Measurements from ENCODE around the gene IER5L. TPM values are rescaled to one million over a fixed set of nuclear protein-coding genes. Genes with fewer than 3 reads are reported as not detected.

IER5L gene
- total RNA-seq, 1 experiment from 2014 or later, result 4.6 TPM

DNA sequence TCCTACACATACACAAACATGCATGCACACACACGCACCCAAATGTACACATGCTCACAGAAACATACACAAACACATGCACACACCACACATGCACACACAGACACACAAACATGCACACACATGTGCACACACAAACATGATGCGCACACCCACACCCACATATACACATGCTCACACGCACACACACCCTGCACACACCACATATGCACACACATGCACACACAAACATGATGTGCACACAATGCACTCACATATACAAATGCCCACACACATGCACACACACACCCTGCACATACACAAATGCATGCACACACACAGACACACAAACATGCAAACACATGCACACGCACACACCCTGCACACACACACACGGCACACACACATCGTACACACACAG is 7.3 kb upstream of the IER5L start:
- Mint-ChIP-seq H3K9me3 (peaks cover 6% of the 10 kb centered on the region; the same call in 1 of the 2 replicates), H3K4me3 (no peak overlapping the region), H3K27ac (no peak overlapping the region), H3K36me3 (no peaks in the 10 kb centered on the region), H3K4me1 (peaks cover 10% of the 10 kb centered on the region), H3K27me3 (ENCODE audit: low read depth) (peaks cover 92% of the 10 kb centered on the region)
- no peak for DNase-seq (ENCODE audit: low spot score)
- no peak for ATAC-seq
- ChIA-PET POLR2A (no interaction called here), CTCF (interaction anchor here (1.1 kb wide), 1 partner anchor 54 kb away, joined by 6 read pairs; no protein-coding TSS in a partner anchor)
- TF ChIP-seq SP1 (CRISPR knock-in tag; conservative IDR thresholded peaks at IDR 0.05) (no peak), NR2C2 (CRISPR knock-in tag; IDR thresholded peaks at IDR 0.05) (no peak), AR (CRISPR knock-in tag; IDR thresholded peaks at IDR 0.05) (no peak), NFE2L1 (CRISPR knock-in tag; IDR thresholded peaks at IDR 0.05) (no peak), NR1H2 (CRISPR knock-in tag; IDR thresholded peaks at IDR 0.05) (no peak), FOXJ3 (CRISPR knock-in tag; IDR thresholded peaks at IDR 0.05; ENCODE audit: borderline replicate concordance) (no peak), ETV6 (CRISPR knock-in tag; IDR thresholded peaks at IDR 0.05) (no peak), MAX (CRISPR knock-in tag; IDR thresholded peaks at IDR 0.05) (no peak), IRF1 (CRISPR knock-in tag; IDR thresholded peaks at IDR 0.05) (no peak), KAT7 (CRISPR knock-in tag; IDR thresholded peaks at IDR 0.05; ENCODE audit: borderline replicate concordance) (no peak), GABPB1 (CRISPR knock-in tag; IDR thresholded peaks at IDR 0.05) (no peak), GRHL2 (CRISPR knock-in tag; IDR thresholded peaks at IDR 0.05; ENCODE audit: insufficient replicate concordance, severe bottlenecking) (no peak)
- TF ChIP-seq, protein P1, sequence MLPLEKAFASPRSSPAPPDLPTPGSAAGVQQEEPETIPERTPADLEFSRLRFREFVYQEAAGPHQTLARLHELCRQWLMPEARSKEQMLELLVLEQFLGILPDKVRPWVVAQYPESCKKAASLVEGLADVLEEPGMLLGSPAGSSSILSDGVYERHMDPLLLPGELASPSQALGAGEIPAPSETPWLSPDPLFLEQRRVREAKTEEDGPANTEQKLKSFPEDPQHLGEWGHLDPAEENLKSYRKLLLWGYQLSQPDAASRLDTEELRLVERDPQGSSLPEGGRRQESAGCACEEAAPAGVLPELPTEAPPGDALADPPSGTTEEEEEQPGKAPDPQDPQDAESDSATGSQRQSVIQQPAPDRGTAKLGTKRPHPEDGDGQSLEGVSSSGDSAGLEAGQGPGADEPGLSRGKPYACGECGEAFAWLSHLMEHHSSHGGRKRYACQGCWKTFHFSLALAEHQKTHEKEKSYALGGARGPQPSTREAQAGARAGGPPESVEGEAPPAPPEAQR (CRISPR knock-in tag; IDR thresholded peaks at IDR 0.05), result no peak
- TF ChIP-seq, protein P2, sequence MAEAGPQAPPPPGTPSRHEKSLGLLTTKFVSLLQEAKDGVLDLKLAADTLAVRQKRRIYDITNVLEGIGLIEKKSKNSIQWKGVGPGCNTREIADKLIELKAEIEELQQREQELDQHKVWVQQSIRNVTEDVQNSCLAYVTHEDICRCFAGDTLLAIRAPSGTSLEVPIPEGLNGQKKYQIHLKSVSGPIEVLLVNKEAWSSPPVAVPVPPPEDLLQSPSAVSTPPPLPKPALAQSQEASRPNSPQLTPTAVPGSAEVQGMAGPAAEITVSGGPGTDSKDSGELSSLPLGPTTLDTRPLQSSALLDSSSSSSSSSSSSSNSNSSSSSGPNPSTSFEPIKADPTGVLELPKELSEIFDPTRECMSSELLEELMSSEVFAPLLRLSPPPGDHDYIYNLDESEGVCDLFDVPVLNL (CRISPR knock-in tag; IDR thresholded peaks at IDR 0.05; ENCODE audit: borderline replicate concordance, low read depth), result no peak
- TF ChIP-seq, protein P3, sequence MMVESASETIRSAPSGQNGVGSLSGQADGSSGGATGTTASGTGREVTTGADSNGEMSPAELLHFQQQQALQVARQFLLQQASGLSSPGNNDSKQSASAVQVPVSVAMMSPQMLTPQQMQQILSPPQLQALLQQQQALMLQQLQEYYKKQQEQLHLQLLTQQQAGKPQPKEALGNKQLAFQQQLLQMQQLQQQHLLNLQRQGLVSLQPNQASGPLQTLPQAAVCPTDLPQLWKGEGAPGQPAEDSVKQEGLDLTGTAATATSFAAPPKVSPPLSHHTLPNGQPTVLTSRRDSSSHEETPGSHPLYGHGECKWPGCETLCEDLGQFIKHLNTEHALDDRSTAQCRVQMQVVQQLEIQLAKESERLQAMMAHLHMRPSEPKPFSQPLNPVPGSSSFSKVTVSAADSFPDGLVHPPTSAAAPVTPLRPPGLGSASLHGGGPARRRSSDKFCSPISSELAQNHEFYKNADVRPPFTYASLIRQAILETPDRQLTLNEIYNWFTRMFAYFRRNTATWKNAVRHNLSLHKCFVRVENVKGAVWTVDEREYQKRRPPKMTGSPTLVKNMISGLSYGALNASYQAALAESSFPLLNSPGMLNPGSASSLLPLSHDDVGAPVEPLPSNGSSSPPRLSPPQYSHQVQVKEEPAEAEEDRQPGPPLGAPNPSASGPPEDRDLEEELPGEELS (CRISPR knock-in tag; IDR thresholded peaks at IDR 0.05), result no peak

DNA sequence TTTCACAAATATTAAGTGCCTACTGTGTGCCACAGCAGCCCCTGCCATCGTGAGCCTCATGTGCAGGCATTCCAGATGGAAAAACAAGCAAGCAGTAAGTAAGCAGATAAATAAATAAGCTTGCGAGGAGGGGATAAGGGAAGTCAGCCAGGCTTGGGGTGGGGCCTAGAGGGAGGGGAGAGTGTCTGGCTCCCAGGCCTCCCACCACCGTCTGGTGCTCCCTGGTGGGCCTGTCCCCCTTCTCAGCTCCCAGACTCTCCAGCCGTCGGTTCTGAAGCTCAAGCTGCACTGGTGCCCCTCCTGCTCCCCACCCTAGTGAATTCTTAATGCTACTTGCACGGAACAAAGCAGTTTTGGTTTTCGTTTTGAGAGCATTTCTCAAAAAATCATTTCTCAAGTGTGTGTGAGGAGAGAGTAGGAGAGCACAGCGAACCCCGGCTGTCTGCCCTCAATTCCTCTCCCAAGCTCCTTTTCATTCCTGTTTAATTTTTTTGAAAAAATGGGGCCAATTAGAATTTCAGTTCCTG is 6.6 kb upstream of the IER5L start:
- peaks cover 11% of the 10 kb centered on the region for H3K4me1 Mint-ChIP-seq
- H3K4me3 Mint-ChIP-seq, result no peak overlapping the region
- H3K9me3 Mint-ChIP-seq, result peaks cover 6% of the 10 kb centered on the region; the same call in 1 of the 2 replicates
- TF ChIP-seq ZBTB21 (CRISPR knock-in tag; IDR thresholded peaks at IDR 0.05; ENCODE audit: borderline replicate concordance) (no peak), ZNF121 (CRISPR knock-in tag; IDR thresholded peaks at IDR 0.05) (no peak), ZNF138 (CRISPR knock-in tag; conservative IDR thresholded peaks at IDR 0.05) (no peak), ZNF317 (CRISPR knock-in tag; IDR thresholded peaks at IDR 0.05; ENCODE audit: borderline replicate concordance, low read depth) (no peak), SP1 (CRISPR knock-in tag; conservative IDR thresholded peaks at IDR 0.05) (no peak)
- TF ChIP-seq, protein P1 (CRISPR knock-in tag; IDR thresholded peaks at IDR 0.05), result no peak
- TF ChIP-seq, protein P4, sequence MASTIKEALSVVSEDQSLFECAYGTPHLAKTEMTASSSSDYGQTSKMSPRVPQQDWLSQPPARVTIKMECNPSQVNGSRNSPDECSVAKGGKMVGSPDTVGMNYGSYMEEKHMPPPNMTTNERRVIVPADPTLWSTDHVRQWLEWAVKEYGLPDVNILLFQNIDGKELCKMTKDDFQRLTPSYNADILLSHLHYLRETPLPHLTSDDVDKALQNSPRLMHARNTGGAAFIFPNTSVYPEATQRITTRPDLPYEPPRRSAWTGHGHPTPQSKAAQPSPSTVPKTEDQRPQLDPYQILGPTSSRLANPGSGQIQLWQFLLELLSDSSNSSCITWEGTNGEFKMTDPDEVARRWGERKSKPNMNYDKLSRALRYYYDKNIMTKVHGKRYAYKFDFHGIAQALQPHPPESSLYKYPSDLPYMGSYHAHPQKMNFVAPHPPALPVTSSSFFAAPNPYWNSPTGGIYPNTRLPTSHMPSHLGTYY (CRISPR knock-in tag; IDR thresholded peaks at IDR 0.05), result no peak
- ATAC-seq (no peak), DNase-seq (ENCODE audit: low spot score) (no peak)
- no peaks in the 10 kb centered on the region for H3K36me3 Mint-ChIP-seq
- H3K27ac Mint-ChIP-seq, result no peak overlapping the region
- CTCF ChIA-PET, result interaction anchor here (0.9 to 3.9 kb wide), 6 partner anchors 11 to 440 kb away, joined by 3 to 24 read pairs (median 12); partner anchors contain the start of gene NTMT1
- peaks cover 96% of the 10 kb centered on the region for H3K27me3 Mint-ChIP-seq (ENCODE audit: low read depth)
- POLR2A ChIA-PET, result interaction anchor here (0.6 kb wide), 1 partner anchor 166 kb away, joined by 4 read pairs; no protein-coding TSS in a partner anchor
